PC-3 (cell line): ENCODE results near the gene GPD1. TPM values are rescaled to one million over a fixed set of nuclear protein-coding genes. Genes with fewer than 3 reads are reported as not detected.

Experiments
- ATAC-seq: fragments of 200-7000 bp; cut with Tn5 transposase; 2 replicates; pipeline ENCODE4 v1.9.1; 2020; ENCODE audit warnings: mild to moderate bottlenecking, moderate library complexity
- BruUV-seq: library from RNA; stranded (reverse); fragments of 400-500 nt; replicated peaks from 2 replicates; lab custom pipeline; 2021; lab: Mats Ljungman, UMichigan
- CTCF ChIA-PET: fragments of 300-600 bp; sonication (Branson Sonifier 250); formaldehyde crosslinking; loops from one replicate; lab custom pipeline; 2022; ENCODE audit warnings: antibody characterized with exemption; lab: Charles Lee
- POLR2A ChIA-PET: fragments of 300-600 bp; sonication (Branson Sonifier 250); formaldehyde crosslinking; loops from one replicate; lab custom pipeline; 2022; ENCODE audit warnings: antibody characterized with exemption; ENCODE audit not compliant: unreplicated experiment; lab: Charles Lee
- DNase-seq: peaks from one replicate; pipeline ENCODE4 v3.0.0-alpha.2; 2015
- H2AFZ ChIP-seq: fragments of 300-600 bp; sonication (generic); 2 replicates; pipeline ENCODE4 v1.6.0; 2016; ENCODE audit warnings: antibody characterized with exemption, low read length
- H3F3A ChIP-seq: fragments of 300-600 bp; sonication (generic); one replicate; pipeline ENCODE4 v1.6.0; 2017; ENCODE audit warnings: antibody characterized with exemption, low read length, control low read depth, mild to moderate bottlenecking; ENCODE audit not compliant: unreplicated experiment
- H3K27ac ChIP-seq: fragments of 300-600 bp; sonication (generic); 2 replicates; pipeline ENCODE4 v1.5.1; 2016; ENCODE audit warnings: mild to moderate bottlenecking, low read length
- H3K27me3 ChIP-seq: fragments of 300-600 bp; sonication (generic); 2 replicates; pipeline ENCODE4 v1.6.1; 2016; ENCODE audit warnings: low read length, mixed read lengths
- H3K36me3 ChIP-seq: fragments of 300-600 bp; sonication (generic); 2 replicates; pipeline ENCODE4 v1.6.1; 2016; ENCODE audit warnings: low read depth, mixed run types, low read length, mixed read lengths
- H3K4me1 ChIP-seq: fragments of 300-600 bp; sonication (generic); 2 replicates; pipeline ENCODE4 v1.5.1; 2016; ENCODE audit warnings: low read length; ENCODE audit not compliant: insufficient read depth
- H3K4me2 ChIP-seq: fragments of 300-600 bp; sonication (generic); 2 replicates; pipeline ENCODE4 v1.6.0; 2016; ENCODE audit warnings: low read length
- H3K4me3 ChIP-seq: fragments of 300-600 bp; sonication (generic); 2 replicates; pipeline ENCODE4 v1.5.1; 2016; ENCODE audit warnings: mild to moderate bottlenecking, low read length, mixed read lengths
- H3K79me2 ChIP-seq: fragments of 300-600 bp; sonication (generic); 2 replicates; pipeline ENCODE4 v1.6.1; 2017; ENCODE audit warnings: low read length, mixed read lengths
- H3K9ac ChIP-seq: fragments of 300-600 bp; sonication (generic); 2 replicates; pipeline ENCODE4 v1.6.0; 2016; ENCODE audit warnings: mild to moderate bottlenecking, low read length
- H3K9me2 ChIP-seq: fragments of 300-600 bp; sonication (generic); replicated peaks from 2 replicates; pipeline ENCODE4 v1.6.1; 2016; ENCODE audit warnings: mixed run types, low read length, mixed read lengths
- H3K9me3 ChIP-seq: fragments of 300-600 bp; sonication (generic); 2 replicates; pipeline ENCODE4 v1.6.1; 2016; ENCODE audit warnings: low read length, mixed read lengths
- H4K20me1 ChIP-seq: fragments of 300-600 bp; sonication (generic); 2 replicates; pipeline ENCODE4 v1.6.1; 2016; ENCODE audit warnings: low read length, mixed read lengths
- EZH2 ChIP-seq: fragments of 300-600 bp; sonication (generic); IDR thresholded peaks from one replicate; pipeline ENCODE4 v1.6.1; 2017; ENCODE audit warnings: antibody characterized with exemption, mild to moderate bottlenecking, low read length; ENCODE audit not compliant: unreplicated experiment
- EZH2phosphoT487 ChIP-seq: fragments of 300-600 bp; sonication (generic); IDR thresholded peaks from 2 replicates; pipeline ENCODE4 v1.6.1; 2018; ENCODE audit warnings: mild to moderate bottlenecking, antibody characterized with exemption, low read length, borderline replicate concordance
- intact Hi-C: fragments of 100-400 bp; cut with micrococcal nuclease; formaldehyde crosslinking; loops from 2 replicates; pipeline ENCODE4 v1.9.0; 2023
- total RNA-seq: library from RNA; depleted of rRNA; stranded (reverse); fragments of >200 nt; gene quantifications from 2 replicates; pipeline ENCODE4 v1.2.3, GENCODE V29; 2014
- TF ChIP-seq, protein P1 (sequence below): fragments of 300-600 bp; sonication (generic); conservative IDR thresholded peaks from 2 replicates; pipeline ENCODE4 v1.5.1; 2017; ENCODE audit warnings: antibody characterized with exemption, low read depth, mild to moderate bottlenecking, low read length

GPD1 gene
- total RNA-seq, 1 experiment from 2014 or later = 0.11 TPM

DNA sequence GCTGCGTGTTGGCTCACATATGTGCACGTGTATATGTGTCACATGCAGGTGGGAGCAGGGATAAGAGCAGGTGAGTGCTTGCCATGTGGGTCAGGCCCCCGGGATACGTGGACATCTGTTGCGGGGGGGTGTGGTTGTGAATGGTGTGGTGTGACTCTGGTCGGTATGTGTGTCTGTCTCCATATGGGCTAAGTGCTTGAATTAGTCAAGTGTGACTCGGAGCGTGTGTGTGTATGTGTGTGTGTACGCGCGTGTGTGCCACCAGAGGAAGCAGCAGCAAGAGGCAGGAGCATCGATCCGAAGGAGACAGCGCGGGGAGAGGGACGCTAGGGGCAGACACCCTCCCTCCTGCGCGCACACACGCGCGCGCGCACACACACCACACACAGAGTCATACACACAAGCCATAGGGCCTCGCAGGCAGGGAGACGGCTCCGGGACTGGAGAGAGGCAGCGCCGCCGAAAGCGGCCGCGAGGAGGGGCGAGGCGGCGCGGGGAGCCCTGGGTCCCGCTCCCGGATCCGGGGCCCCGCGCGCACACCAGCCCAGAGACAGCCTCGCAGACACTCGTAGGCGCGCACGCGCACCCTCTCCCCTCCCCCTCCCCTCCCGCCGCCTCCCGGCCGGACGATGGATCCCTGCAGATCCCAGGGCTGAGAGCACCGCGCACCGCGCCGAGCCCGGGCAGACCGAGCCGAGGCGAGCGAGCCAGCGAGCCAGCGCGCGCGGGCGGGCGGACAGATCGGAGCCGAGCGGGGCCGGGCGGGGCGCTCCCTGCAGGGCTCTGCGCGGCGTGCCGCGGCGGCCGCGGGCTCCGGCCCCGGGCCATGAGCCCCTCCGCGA, 46.6 kb upstream of the GPD1 start, which contains the start of gene ASIC1:
Gene ASIC1, plus strand, starts transcription at position 597 of the 842 bp plus-strand sequence. CDS start 1,171 bp downstream, outside the sequence.
- Histone ChIP-seq H3K9me3 (no peaks in the 10 kb centered on the region), H4K20me1 (no peaks in the 10 kb centered on the region), H3K9ac (peak within 1 kb of the TSS; percentile 40), H3K27ac (no peak within 1 kb of the TSS), H3K4me3 (peak within 1 kb of the TSS; percentile 75), H3K79me2 (no peaks in the 10 kb centered on the region), H3F3A (no peaks in the 10 kb centered on the region), H3K9me2 (no peaks in the 10 kb centered on the region), H3K4me2 (peak within 1 kb of the TSS; percentile 94), H2AFZ (peak within 1 kb of the TSS; percentile 87), H3K27me3 (no peaks in the 10 kb centered on the region), H3K36me3 (no peaks in the 10 kb centered on the region), H3K4me1 (peaks cover 11% of the 10 kb centered on the region)
- CTCF ChIA-PET = interaction anchor here (0.6 to 1.2 kb wide), 2 partner anchors 83 to 185 kb away, joined by 4 read pairs; no protein-coding TSS in a partner anchor
- POLR2A ChIA-PET = no interaction called here
- intact Hi-C loops = loop anchor here (1.0 to 5.0 kb wide), 4 partner anchors 82 to 280 kb away; no protein-coding TSS in a partner anchor
- BruUV-seq = no TSS peak
- peak; percentile 71 for ATAC-seq
- TF ChIP-seq, protein P1, sequence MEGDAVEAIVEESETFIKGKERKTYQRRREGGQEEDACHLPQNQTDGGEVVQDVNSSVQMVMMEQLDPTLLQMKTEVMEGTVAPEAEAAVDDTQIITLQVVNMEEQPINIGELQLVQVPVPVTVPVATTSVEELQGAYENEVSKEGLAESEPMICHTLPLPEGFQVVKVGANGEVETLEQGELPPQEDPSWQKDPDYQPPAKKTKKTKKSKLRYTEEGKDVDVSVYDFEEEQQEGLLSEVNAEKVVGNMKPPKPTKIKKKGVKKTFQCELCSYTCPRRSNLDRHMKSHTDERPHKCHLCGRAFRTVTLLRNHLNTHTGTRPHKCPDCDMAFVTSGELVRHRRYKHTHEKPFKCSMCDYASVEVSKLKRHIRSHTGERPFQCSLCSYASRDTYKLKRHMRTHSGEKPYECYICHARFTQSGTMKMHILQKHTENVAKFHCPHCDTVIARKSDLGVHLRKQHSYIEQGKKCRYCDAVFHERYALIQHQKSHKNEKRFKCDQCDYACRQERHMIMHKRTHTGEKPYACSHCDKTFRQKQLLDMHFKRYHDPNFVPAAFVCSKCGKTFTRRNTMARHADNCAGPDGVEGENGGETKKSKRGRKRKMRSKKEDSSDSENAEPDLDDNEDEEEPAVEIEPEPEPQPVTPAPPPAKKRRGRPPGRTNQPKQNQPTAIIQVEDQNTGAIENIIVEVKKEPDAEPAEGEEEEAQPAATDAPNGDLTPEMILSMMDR = no peak
- peak; percentile 64 for DNase-seq

DNA sequence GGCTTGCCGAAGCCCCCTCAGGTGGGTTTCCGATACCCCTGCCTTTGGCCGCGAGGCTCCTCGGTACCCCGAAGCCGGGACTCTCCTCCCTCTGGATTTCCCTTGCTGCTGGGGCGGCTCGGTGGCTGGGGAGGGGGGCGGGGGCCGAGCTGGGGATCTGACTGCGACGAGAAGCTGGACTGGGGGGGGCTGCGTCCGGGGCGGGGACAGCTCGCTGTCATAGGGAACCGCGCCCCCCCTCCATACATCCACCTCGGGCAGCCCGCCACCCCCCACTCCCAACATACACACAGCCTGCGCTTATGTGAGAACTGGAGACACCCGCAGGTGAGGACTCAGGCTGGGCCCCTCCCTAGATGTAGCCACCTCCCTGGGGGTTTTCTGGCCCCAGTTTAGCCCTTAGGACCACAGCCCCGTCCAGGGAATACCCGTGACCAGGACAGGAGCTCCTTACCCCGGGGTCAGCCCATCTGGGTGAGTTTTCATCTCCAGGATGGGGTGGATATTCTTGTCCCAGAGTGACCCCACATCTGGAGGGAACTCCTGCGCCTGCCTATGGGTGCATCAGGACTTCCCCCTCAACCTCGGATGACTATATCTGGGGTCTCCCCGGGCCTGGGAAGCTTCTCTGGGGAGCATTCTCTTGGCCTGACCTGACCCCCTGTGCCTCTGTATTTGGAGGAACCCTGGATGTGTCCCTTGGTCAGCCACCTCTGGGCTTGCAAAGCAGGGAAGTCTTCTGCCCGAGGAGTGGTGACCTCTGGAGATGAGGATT, 45.7 kb upstream of the GPD1 start:
- H3K9me3 ChIP-seq = no peaks in the 10 kb centered on the region
- no peak for TF ChIP-seq EZH2
- TF ChIP-seq, protein P1 = no peak
- TF ChIP-seq EZH2phosphoT487 = no peak
- peak overlapping the region; percentile 75 for H2AFZ ChIP-seq
- H4K20me1 ChIP-seq = no peaks in the 10 kb centered on the region
- no peak overlapping the region for H3K27ac ChIP-seq
- peaks cover 11% of the 10 kb centered on the region for H3K4me1 ChIP-seq
- no TSS peak for BruUV-seq
- peak overlapping the region; percentile 94 for H3K4me2 ChIP-seq
- H3K79me2 ChIP-seq = no peaks in the 10 kb centered on the region
- H3K9ac ChIP-seq = peak overlapping the region; percentile 40; the same call in 1 of the 2 replicates
- POLR2A ChIA-PET = no interaction called here
- no peaks in the 10 kb centered on the region for H3K27me3 ChIP-seq
- peak overlapping the region; percentile 75 for H3K4me3 ChIP-seq
- no peaks in the 10 kb centered on the region for H3K36me3 ChIP-seq
- CTCF ChIA-PET = interaction anchor here (0.6 kb wide), 1 partner anchor 186 kb away, joined by 4 read pairs; no protein-coding TSS in a partner anchor
- ATAC-seq (peak; percentile 14), DNase-seq (no peak)
- H3F3A ChIP-seq = no peaks in the 10 kb centered on the region
- no peaks in the 10 kb centered on the region for H3K9me2 ChIP-seq
- intact Hi-C loops = loop anchor here (2.0 to 5.0 kb wide), 2 partner anchors 83 to 281 kb away; no protein-coding TSS in a partner anchor
